Measurements from ENCODE around the gene SLC22A8. TPM values are rescaled to one million over a fixed set of nuclear protein-coding genes. Genes with fewer than 3 reads are reported as not detected.

The SLC22A8 gene, protein sequence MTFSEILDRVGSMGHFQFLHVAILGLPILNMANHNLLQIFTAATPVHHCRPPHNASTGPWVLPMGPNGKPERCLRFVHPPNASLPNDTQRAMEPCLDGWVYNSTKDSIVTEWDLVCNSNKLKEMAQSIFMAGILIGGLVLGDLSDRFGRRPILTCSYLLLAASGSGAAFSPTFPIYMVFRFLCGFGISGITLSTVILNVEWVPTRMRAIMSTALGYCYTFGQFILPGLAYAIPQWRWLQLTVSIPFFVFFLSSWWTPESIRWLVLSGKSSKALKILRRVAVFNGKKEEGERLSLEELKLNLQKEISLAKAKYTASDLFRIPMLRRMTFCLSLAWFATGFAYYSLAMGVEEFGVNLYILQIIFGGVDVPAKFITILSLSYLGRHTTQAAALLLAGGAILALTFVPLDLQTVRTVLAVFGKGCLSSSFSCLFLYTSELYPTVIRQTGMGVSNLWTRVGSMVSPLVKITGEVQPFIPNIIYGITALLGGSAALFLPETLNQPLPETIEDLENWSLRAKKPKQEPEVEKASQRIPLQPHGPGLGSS
- polyA plus RNA-seq, result not detected in 2 replicates

DNA sequence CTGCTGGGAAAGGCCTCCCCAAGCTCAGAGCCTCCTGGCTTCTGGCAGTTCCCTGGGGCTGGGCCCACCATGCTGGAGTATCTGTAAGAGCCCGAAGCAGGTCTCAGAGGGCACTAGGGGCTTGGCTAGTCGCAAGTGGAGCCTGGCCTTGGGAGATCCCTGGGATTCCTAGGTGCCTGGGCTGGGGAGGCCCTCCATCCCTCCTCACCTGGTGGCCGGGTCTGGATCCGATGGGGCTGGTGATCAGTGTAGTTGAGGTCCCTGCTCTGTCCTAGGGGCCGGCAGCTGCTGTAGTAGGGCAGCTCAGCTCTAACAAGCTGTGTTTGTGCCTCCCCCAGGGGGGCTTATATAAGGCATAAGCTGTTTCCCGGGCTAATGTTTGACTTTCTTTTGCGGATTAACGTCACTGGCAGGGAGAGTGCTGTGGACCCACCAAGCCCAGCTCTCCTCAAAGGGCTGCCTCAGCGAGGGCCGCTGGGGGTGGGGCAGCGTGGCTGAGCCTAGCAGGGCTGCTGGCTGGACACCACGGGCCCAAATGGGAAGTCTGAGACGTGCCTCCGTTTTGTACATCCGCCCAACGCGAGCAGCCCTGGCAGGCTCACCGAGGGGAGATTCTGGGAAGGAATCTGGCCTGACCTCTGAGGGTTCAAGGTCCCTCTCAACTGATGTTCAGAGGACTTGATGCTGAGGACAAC, at the start of gene SLC22A8:
Gene SLC22A8 (minus strand): TSS at position 321 of the 695 bp plus-strand sequence. CDS start 883 bp downstream, outside the sequence.

DNA sequence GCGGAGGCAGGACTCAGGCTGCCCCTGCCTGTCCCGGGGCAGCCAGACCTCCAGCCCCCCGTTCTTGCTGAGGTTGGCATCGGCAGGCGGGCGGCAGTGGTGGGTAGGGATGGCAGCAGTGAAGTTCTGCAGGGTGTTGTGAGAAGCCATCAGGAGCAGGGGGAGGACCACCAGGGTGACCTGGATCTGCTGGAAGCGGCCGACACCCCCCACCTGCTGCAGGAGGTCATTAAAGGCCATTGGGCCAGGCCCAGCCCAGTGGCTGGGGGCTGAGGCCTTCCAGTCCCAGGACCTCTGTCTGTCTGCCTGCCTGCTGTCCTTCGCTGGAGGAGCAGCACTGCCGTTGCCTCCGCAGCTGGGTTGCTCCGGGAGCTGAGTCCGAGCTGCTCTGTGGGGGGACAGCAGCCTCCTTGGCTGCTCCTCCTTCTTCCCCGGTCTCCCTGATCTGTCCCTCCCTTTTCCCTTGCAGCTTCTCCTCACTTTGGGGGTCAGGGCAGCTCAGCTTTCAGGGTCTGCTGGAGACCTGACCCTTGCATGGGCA, 31.1 kb downstream of the SLC22A8 start, which contains the start of gene SLC22A6:
Gene SLC22A6 (minus strand): TSS at position 517 of the 541 bp plus-strand sequence. CDS start 277 bp downstream, at position 240.

Other genes with a start within 250 kb of the SLC22A8 start
- gene TAF6L, start 244.4 kb downstream of the SLC22A8 start, polyA plus RNA-seq, result 0.15 and 1.2 TPM in 2 replicates
- 19.7 and 23.2 TPM in 2 replicates for gene TMEM179B, start 228.4 kb downstream of the SLC22A8 start, polyA plus RNA-seq
- gene TMEM223, start 223.8 kb downstream of the SLC22A8 start, polyA plus RNA-seq, result 12.5 and 20.4 TPM in 2 replicates
- 25.0 and 31.8 TPM in 2 replicates for gene NXF1, start 210.4 kb downstream of the SLC22A8 start, polyA plus RNA-seq
- gene STX5, start 183.8 kb downstream of the SLC22A8 start, polyA plus RNA-seq, result 5.0 and 5.3 TPM in 2 replicates
- not detected in 2 replicates for gene TEX54, start 183.0 kb downstream of the SLC22A8 start, polyA plus RNA-seq
- gene WDR74, start 176.3 kb downstream of the SLC22A8 start, polyA plus RNA-seq, result 11.6 and 16.4 TPM in 2 replicates
- 27.1 and 50.5 TPM in 2 replicates for gene SLC3A2, start 134.9 kb downstream of the SLC22A8 start, polyA plus RNA-seq
- gene CHRM1, start 94.5 kb downstream of the SLC22A8 start, polyA plus RNA-seq, result 5.9 TPM in 1 of 2 replicates, not detected in the other
- not detected in 2 replicates for gene SLC22A6, start 30.9 kb downstream of the SLC22A8 start, polyA plus RNA-seq
- gene SLC22A24, start 128.4 kb upstream of the SLC22A8 start, polyA plus RNA-seq, result not detected in 2 replicates
- gene SLC22A25, start 227.8 kb upstream of the SLC22A8 start, polyA plus RNA-seq, result not detected in 2 replicates

All from Purkinje cell (primary cell).